Loucy (cell line): ENCODE data around the gene ATP8B3.

ENCODE experiments used
- CTCF ChIP-seq: fragments of 200-600 bp; sonication (generic); conservative IDR thresholded peaks from 2 replicates; pipeline ENCODE4 v1.5.1; 2014; ENCODE audit warnings: mild to moderate bottlenecking, antibody characterized with exemption, low read length
- EZH2phosphoT487 ChIP-seq: fragments of 200-600 bp; IDR thresholded peaks from 2 replicates; pipeline ENCODE4 v1.6.1; 2018; ENCODE audit warnings: antibody characterized with exemption, mild to moderate bottlenecking, moderate library complexity, borderline replicate concordance

GRCh38 chr19:1770866-1771576 lies 41.1 kb downstream of the ATP8B3 start:
- no peak for TF ChIP-seq CTCF
- TF ChIP-seq EZH2phosphoT487, result no peak
